ENCODE results near the gene CDH13.

- TF ChIP-seq, protein P1, sequence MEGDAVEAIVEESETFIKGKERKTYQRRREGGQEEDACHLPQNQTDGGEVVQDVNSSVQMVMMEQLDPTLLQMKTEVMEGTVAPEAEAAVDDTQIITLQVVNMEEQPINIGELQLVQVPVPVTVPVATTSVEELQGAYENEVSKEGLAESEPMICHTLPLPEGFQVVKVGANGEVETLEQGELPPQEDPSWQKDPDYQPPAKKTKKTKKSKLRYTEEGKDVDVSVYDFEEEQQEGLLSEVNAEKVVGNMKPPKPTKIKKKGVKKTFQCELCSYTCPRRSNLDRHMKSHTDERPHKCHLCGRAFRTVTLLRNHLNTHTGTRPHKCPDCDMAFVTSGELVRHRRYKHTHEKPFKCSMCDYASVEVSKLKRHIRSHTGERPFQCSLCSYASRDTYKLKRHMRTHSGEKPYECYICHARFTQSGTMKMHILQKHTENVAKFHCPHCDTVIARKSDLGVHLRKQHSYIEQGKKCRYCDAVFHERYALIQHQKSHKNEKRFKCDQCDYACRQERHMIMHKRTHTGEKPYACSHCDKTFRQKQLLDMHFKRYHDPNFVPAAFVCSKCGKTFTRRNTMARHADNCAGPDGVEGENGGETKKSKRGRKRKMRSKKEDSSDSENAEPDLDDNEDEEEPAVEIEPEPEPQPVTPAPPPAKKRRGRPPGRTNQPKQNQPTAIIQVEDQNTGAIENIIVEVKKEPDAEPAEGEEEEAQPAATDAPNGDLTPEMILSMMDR (IDR thresholded peaks at IDR 0.05 in 4 of 5, conservative IDR thresholded peaks at IDR 0.05 in 1 of 5) = no peak
- TF ChIP-seq POLR2A (IDR thresholded peaks at IDR 0.05) = no peak
Measured at GRCh38 chr16:82841108-82841507, 214.3 kb downstream of the CDH13 start.
